Measurements from ENCODE around the gene MSI2.

DNA sequence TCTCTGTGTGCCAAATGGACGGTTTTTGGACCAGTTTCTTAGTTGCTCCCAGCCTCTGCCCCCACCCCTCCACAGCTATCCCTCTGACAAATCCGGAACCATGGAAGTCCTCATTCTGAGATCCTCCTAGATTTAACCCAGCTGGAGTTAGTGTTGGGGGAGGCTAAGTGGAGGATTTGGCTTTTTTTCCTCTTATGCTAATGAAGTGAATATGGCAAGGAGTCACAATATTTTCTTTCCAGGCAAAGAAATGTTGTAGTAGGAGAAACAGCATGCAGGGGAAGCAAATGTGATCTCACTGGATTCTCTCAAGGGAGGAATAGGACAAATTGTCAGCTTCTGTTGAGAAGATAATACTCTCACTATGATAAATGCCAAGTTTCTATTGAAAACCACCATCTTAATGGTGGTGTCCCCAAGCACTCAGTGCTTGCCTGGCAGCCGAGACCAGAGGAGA is 159.5 kb downstream of the MSI2 start:
- TF ChIP-seq ARNTL (CRISPR knock-in tag; IDR thresholded peaks at IDR 0.05; ENCODE audit: borderline replicate concordance, low read depth) (no peak), BACH2 (CRISPR knock-in tag; IDR thresholded peaks at IDR 0.05; ENCODE audit: borderline replicate concordance) (no peak), RARB (CRISPR knock-in tag; IDR thresholded peaks at IDR 0.05) (no peak), ZNF70 (CRISPR knock-in tag; IDR thresholded peaks at IDR 0.05) (no peak), ZFP30 (CRISPR knock-in tag; IDR thresholded peaks at IDR 0.05) (no peak), ZNF8 (CRISPR knock-in tag; IDR thresholded peaks at IDR 0.05) (no peak)
- TF ChIP-seq, protein P1, sequence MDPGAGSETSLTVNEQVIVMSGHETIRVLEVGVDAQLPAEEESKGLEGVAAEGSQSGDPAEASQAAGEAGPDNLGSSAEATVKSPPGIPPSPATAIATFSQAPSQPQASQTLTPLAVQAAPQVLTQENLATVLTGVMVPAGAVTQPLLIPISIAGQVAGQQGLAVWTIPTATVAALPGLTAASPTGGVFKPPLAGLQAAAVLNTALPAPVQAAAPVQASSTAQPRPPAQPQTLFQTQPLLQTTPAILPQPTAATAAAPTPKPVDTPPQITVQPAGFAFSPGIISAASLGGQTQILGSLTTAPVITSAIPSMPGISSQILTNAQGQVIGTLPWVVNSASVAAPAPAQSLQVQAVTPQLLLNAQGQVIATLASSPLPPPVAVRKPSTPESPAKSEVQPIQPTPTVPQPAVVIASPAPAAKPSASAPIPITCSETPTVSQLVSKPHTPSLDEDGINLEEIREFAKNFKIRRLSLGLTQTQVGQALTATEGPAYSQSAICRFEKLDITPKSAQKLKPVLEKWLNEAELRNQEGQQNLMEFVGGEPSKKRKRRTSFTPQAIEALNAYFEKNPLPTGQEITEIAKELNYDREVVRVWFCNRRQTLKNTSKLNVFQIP (CRISPR knock-in tag; IDR thresholded peaks at IDR 0.05; ENCODE audit: borderline replicate concordance, low read depth) = no peak
